Measurements from ENCODE around the gene FNIP2. TPM values are rescaled to one million over a fixed set of nuclear protein-coding genes. Genes with fewer than 3 reads are reported as not detected.

FNIP2 gene
- total and polyA plus RNA-seq, 4 donors = 8.8 to 88.7 (median 23.5) TPM

DNA sequence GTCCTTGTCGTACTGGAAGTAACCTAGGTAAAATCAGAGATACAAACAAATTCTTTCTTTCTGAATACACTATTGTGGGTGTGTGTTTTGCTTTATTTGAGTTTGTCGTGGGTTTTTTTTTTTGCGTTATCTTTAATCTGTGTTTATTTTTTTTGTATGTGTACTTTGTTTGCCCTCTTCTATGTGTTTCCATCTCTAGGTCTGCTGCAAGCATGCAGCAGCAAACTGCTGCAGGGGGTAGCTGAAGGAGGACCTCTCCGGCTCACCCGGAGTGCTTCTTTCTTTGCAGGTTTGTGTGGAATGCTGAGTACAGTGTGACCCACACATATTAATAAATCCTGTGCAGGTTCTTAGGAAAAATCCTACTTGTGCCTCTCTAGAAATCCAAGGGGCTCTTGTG, 64.8 kb downstream of the FNIP2 start:
- H3K36me3 ChIP-seq (ENCODE audit: control insufficient read depth in 4 of 4, insufficient read depth in 3 of 4, low read depth in 1 of 4, low read length in 3 of 4) = peaks cover 0 to 22% (median 13%) of the 10 kb centered on the region in 4 donors

GRCh38 chr4:158835226-158836001, 66.6 kb downstream of the FNIP2 start:
- no peaks in the 10 kb centered on the region for H3K9me3 ChIP-seq (ENCODE audit: control insufficient read depth in 4 of 4, low read length in 3 of 4)
- no peak for TF ChIP-seq RXRA (IDR thresholded peaks at IDR 0.05)
- TF ChIP-seq TAF1 (conservative IDR thresholded peaks at IDR 0.05) = no peak
- no peak for TF ChIP-seq JUND (IDR thresholded peaks at IDR 0.05)
- no peak for TF ChIP-seq FOXA2 (IDR thresholded peaks at IDR 0.05)
- TF ChIP-seq GABPA (IDR thresholded peaks at IDR 0.05 in 1 of 2, conservative IDR thresholded peaks at IDR 0.05 in 1 of 2) = no peak
- TF ChIP-seq FOXA1 (IDR thresholded peaks at IDR 0.05) = no peak
- TF ChIP-seq RAD21 (IDR thresholded peaks at IDR 0.05) = no peak
- TF ChIP-seq REST (IDR thresholded peaks at IDR 0.05) = no peak
- TF ChIP-seq, protein P1, sequence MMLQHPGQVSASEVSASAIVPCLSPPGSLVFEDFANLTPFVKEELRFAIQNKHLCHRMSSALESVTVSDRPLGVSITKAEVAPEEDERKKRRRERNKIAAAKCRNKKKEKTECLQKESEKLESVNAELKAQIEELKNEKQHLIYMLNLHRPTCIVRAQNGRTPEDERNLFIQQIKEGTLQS (IDR thresholded peaks at IDR 0.05) = no peak
- TF ChIP-seq, protein P2, sequence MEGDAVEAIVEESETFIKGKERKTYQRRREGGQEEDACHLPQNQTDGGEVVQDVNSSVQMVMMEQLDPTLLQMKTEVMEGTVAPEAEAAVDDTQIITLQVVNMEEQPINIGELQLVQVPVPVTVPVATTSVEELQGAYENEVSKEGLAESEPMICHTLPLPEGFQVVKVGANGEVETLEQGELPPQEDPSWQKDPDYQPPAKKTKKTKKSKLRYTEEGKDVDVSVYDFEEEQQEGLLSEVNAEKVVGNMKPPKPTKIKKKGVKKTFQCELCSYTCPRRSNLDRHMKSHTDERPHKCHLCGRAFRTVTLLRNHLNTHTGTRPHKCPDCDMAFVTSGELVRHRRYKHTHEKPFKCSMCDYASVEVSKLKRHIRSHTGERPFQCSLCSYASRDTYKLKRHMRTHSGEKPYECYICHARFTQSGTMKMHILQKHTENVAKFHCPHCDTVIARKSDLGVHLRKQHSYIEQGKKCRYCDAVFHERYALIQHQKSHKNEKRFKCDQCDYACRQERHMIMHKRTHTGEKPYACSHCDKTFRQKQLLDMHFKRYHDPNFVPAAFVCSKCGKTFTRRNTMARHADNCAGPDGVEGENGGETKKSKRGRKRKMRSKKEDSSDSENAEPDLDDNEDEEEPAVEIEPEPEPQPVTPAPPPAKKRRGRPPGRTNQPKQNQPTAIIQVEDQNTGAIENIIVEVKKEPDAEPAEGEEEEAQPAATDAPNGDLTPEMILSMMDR (IDR thresholded peaks at IDR 0.05; ENCODE audit: low read depth, low read length, missing input control) = no peak
- TF ChIP-seq NR2F2 (IDR thresholded peaks at IDR 0.05) = no peak
- TF ChIP-seq HNF4G (IDR thresholded peaks at IDR 0.05) = no peak
- TF ChIP-seq YY1 (IDR thresholded peaks at IDR 0.05) = no peak
- TF ChIP-seq EGR1 (IDR thresholded peaks at IDR 0.05; ENCODE audit: low read depth in 2 of 2) = no peak
- TF ChIP-seq, protein P3, sequence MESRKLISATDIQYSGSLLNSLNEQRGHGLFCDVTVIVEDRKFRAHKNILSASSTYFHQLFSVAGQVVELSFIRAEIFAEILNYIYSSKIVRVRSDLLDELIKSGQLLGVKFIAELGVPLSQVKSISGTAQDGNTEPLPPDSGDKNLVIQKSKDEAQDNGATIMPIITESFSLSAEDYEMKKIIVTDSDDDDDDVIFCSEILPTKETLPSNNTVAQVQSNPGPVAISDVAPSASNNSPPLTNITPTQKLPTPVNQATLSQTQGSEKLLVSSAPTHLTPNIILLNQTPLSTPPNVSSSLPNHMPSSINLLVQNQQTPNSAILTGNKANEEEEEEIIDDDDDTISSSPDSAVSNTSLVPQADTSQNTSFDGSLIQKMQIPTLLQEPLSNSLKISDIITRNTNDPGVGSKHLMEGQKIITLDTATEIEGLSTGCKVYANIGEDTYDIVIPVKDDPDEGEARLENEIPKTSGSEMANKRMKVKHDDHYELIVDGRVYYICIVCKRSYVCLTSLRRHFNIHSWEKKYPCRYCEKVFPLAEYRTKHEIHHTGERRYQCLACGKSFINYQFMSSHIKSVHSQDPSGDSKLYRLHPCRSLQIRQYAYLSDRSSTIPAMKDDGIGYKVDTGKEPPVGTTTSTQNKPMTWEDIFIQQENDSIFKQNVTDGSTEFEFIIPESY (IDR thresholded peaks at IDR 0.05) = no peak
- TF ChIP-seq SP1 (IDR thresholded peaks at IDR 0.05) = no peak
- TF ChIP-seq, protein P4, sequence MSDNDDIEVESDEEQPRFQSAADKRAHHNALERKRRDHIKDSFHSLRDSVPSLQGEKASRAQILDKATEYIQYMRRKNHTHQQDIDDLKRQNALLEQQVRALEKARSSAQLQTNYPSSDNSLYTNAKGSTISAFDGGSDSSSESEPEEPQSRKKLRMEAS (IDR thresholded peaks at IDR 0.05) = no peak
- H3K36me3 ChIP-seq (ENCODE audit: control insufficient read depth in 4 of 4, insufficient read depth in 3 of 4, low read depth in 1 of 4, low read length in 3 of 4) = peaks cover 0 to 21% (median 12%) of the 10 kb centered on the region in 4 donors
- no peak overlapping the region for H3K4me3 ChIP-seq (ENCODE audit: low read depth in 1 of 3, low read length in 3 of 3)
- no peak overlapping the region for H3K27ac ChIP-seq (ENCODE audit: low read depth in 1 of 2, low read length in 2 of 2)
- no peak for DNase-seq (ENCODE audit: low spot score)
- H3K9ac ChIP-seq (ENCODE audit: low read depth in 1 of 2, low read length in 2 of 2) = no peak overlapping the region
- H3K4me1 ChIP-seq (ENCODE audit: control insufficient read depth in 4 of 4, insufficient read depth in 4 of 4, low read length in 3 of 4) = peaks cover 0 to 5% (median 2%) of the 10 kb centered on the region in 4 donors
- no peaks in the 10 kb centered on the region for H3K27me3 ChIP-seq (ENCODE audit: control insufficient read depth in 4 of 4, insufficient read depth in 4 of 4, low read length in 3 of 4)
- WGBS = 75% methylated on average over 2 of the region's 2 CpGs

More for the DNA sequence above, 64.8 kb downstream of the FNIP2 start:
- no peak for DNase-seq (ENCODE audit: low spot score)
- no peaks in the 10 kb centered on the region for H3K27me3 ChIP-seq (ENCODE audit: control insufficient read depth in 4 of 4, insufficient read depth in 4 of 4, low read length in 3 of 4)
- H3K4me3 ChIP-seq (ENCODE audit: low read depth in 1 of 3, low read length in 3 of 3) = no peak overlapping the region
- no peak overlapping the region for H3K9ac ChIP-seq (ENCODE audit: low read depth in 1 of 2, low read length in 2 of 2)
- no peak overlapping the region for H3K27ac ChIP-seq (ENCODE audit: low read depth in 1 of 2, low read length in 2 of 2)
- H3K4me1 ChIP-seq (ENCODE audit: control insufficient read depth in 4 of 4, insufficient read depth in 4 of 4, low read length in 3 of 4) = peaks cover 0 to 5% (median 2%) of the 10 kb centered on the region in 4 donors
- 50% methylated on average over 5 of the region's 5 CpGs for WGBS
- no peak for TF ChIP-seq RXRA (IDR thresholded peaks at IDR 0.05)
- TF ChIP-seq, protein P2 (IDR thresholded peaks at IDR 0.05; ENCODE audit: low read depth, low read length, missing input control) = no peak
- no peak for TF ChIP-seq FOXA1 (IDR thresholded peaks at IDR 0.05)
- TF ChIP-seq YY1 (IDR thresholded peaks at IDR 0.05) = no peak
- TF ChIP-seq TAF1 (conservative IDR thresholded peaks at IDR 0.05) = no peak
- TF ChIP-seq JUND (IDR thresholded peaks at IDR 0.05) = no peak
- no peak for TF ChIP-seq HNF4A (conservative IDR thresholded peaks at IDR 0.05)
- TF ChIP-seq EGR1 (IDR thresholded peaks at IDR 0.05; ENCODE audit: low read depth in 2 of 2) = no peak
- TF ChIP-seq, protein P4 (IDR thresholded peaks at IDR 0.05) = no peak
- TF ChIP-seq SP1 (IDR thresholded peaks at IDR 0.05) = no peak
- H3K9me3 ChIP-seq (ENCODE audit: control insufficient read depth in 4 of 4, low read length in 3 of 4) = no peaks in the 10 kb centered on the region

Data from liver (tissue), 9 donors.